SU-DHL-6 (cell line): Measurements from ENCODE around the gene SLC17A5.

Experiments used
- CTCF ChIP-seq: fragments of 200-600 bp; sonication (generic); IDR thresholded peaks from one replicate; pipeline ENCODE4 v1.5.1; 2017; ENCODE audit warnings: antibody characterized with exemption, mild to moderate bottlenecking, low read length, moderate library complexity; ENCODE audit not compliant: insufficient read depth, poor library complexity, severe bottlenecking
- EZH2phosphoT487 ChIP-seq: fragments of 200-600 bp; sonication (generic), shearing (Covaris generic); conservative IDR thresholded peaks from 2 replicates; pipeline ENCODE4 v1.6.1; 2018; ENCODE audit warnings: mild to moderate bottlenecking, antibody characterized with exemption, low read length, moderate library complexity, mixed read lengths

- no peak for TF ChIP-seq CTCF
- TF ChIP-seq EZH2phosphoT487, result no peak
Measured at GRCh38 chr6:73586416-73586974, 67.3 kb downstream of the SLC17A5 start.
